H9 (cell line): ENCODE measurements around the gene SH3GL3. TPM values are rescaled to one million over a fixed set of nuclear protein-coding genes. Genes with fewer than 3 reads are reported as not detected.

ENCODE experiments used
- DNase-seq: peaks from one replicate; pipeline ENCODE4 v3.0.0-alpha.2; 2017
- H2AFZ ChIP-seq: one replicate; pipeline ENCODE4 v1.6.1; 2013; ENCODE audit warnings: mild to moderate bottlenecking, low read length, control low read depth, moderate library complexity
- H2AK5ac ChIP-seq: 2 replicates; pipeline ENCODE4 v1.6.1; 2013; ENCODE audit warnings: low read length, control low read depth, mixed read lengths; ENCODE audit not compliant: insufficient read length
- H2BK120ac ChIP-seq: one replicate; pipeline ENCODE4 v1.6.1; 2013; ENCODE audit warnings: low read depth, mild to moderate bottlenecking, low read length, control low read depth, inconsistent platforms; ENCODE audit not compliant: poor library complexity, severe bottlenecking
- H2BK12ac ChIP-seq: 2 replicates; pipeline ENCODE4 v1.6.1; 2013; ENCODE audit warnings: low read length, control low read depth, mixed read lengths, low read depth; ENCODE audit not compliant: insufficient read length
- H2BK15ac ChIP-seq: 2 replicates; pipeline ENCODE4 v1.6.1; 2013; ENCODE audit warnings: low read depth, low read length, control low read depth
- H2BK20ac ChIP-seq: one replicate; pipeline ENCODE4 v1.6.1; 2013; ENCODE audit warnings: low read depth, mild to moderate bottlenecking, low read length, control low read depth, inconsistent platforms; ENCODE audit not compliant: poor library complexity, severe bottlenecking
- H2BK5ac ChIP-seq: 2 replicates; pipeline ENCODE4 v1.6.1; 2013; ENCODE audit warnings: low read length, control low read depth, mixed read lengths; ENCODE audit not compliant: insufficient read length
- H3K14ac ChIP-seq: 2 replicates; pipeline ENCODE4 v1.6.1; 2013; ENCODE audit warnings: low read length, control low read depth; ENCODE audit not compliant: insufficient read depth
- H3K18ac ChIP-seq: 2 replicates; pipeline ENCODE4 v1.6.1; 2013; ENCODE audit warnings: low read depth, mild to moderate bottlenecking, mixed read lengths, low read length, control low read depth; ENCODE audit not compliant: insufficient read length
- H3K23ac ChIP-seq: 2 replicates; pipeline ENCODE4 v1.6.1; 2013; ENCODE audit warnings: low read length, control low read depth, mixed read lengths, low read depth; ENCODE audit not compliant: insufficient read length
- H3K23me2 ChIP-seq: 2 replicates; pipeline ENCODE4 v1.6.1; 2013; ENCODE audit warnings: low read depth, mild to moderate bottlenecking, mixed read lengths, low read length, control low read depth; ENCODE audit not compliant: insufficient read length, poor library complexity, severe bottlenecking
- H3K27ac ChIP-seq: 2 replicates; pipeline ENCODE4 v1.5.1; 2013; ENCODE audit warnings: low read length, control low read depth, mixed read lengths, low read depth; ENCODE audit not compliant: insufficient read length
- H3K27me3 ChIP-seq: 2 replicates; pipeline ENCODE4 v1.6.1; 2013; ENCODE audit warnings: low read length, control low read depth, inconsistent platforms; ENCODE audit not compliant: insufficient read depth
- H3K4ac ChIP-seq: 2 replicates; pipeline ENCODE4 v1.6.1; 2013; ENCODE audit warnings: low read depth, mild to moderate bottlenecking, control low read depth, inconsistent platforms, low read length, moderate library complexity
- H3K4me1 ChIP-seq: 2 replicates; pipeline ENCODE4 v1.6.1; 2013; ENCODE audit warnings: low read length, control low read depth, inconsistent platforms; ENCODE audit not compliant: insufficient read depth
- H3K4me2 ChIP-seq: 2 replicates; pipeline ENCODE4 v1.6.1; 2013; ENCODE audit warnings: low read length, control low read depth, mixed read lengths; ENCODE audit not compliant: insufficient read length, insufficient read depth
- H3K56ac ChIP-seq: 2 replicates; pipeline ENCODE4 v1.6.1; 2013; ENCODE audit warnings: low read depth, mild to moderate bottlenecking, mixed read lengths, low read length, control low read depth; ENCODE audit not compliant: insufficient read length
- H3K79me1 ChIP-seq: 2 replicates; pipeline ENCODE4 v1.6.1; 2013; ENCODE audit warnings: low read depth, mild to moderate bottlenecking, moderate library complexity, low read length, control low read depth, inconsistent platforms; ENCODE audit not compliant: insufficient read depth, poor library complexity, severe bottlenecking
- H3K79me2 ChIP-seq: 2 replicates; pipeline ENCODE4 v1.6.1; 2013; ENCODE audit warnings: low read length, control low read depth, inconsistent platforms; ENCODE audit not compliant: insufficient read depth
- H3K9ac ChIP-seq: 2 replicates; pipeline ENCODE4 v1.6.1; 2013; ENCODE audit warnings: low read length, control low read depth, mixed read lengths; ENCODE audit not compliant: insufficient read length; ENCODE audit errors: extremely low read depth
- H3K9me3 ChIP-seq: one replicate; pipeline ENCODE4 v1.6.1; 2013; ENCODE audit warnings: low read depth, low read length, inconsistent platforms; ENCODE audit not compliant: control insufficient read depth
- H3T11ph ChIP-seq: one replicate; pipeline ENCODE4 v1.6.1; 2013; ENCODE audit warnings: mild to moderate bottlenecking, low read length, control low read depth, inconsistent platforms
- H4K20me1 ChIP-seq: one replicate; pipeline ENCODE4 v1.6.1; 2013; ENCODE audit not compliant: control insufficient read depth, insufficient read length, insufficient read depth
- H4K5ac ChIP-seq: 2 replicates; pipeline ENCODE4 v1.6.1; 2013; ENCODE audit warnings: low read depth, mild to moderate bottlenecking, mixed read lengths, low read length, control low read depth; ENCODE audit not compliant: insufficient read length
- H4K8ac ChIP-seq: replicated peaks from 2 replicates; pipeline ENCODE4 v1.6.1; 2013; ENCODE audit warnings: low read length, control low read depth, mixed read lengths, low read depth; ENCODE audit not compliant: insufficient read length
- H4K91ac ChIP-seq: 2 replicates; pipeline ENCODE4 v1.6.1; 2013; ENCODE audit warnings: low read depth, mild to moderate bottlenecking, moderate library complexity, mixed read lengths, low read length, control low read depth; ENCODE audit not compliant: insufficient read length
- H3K27ac Mint-ChIP-seq, 3 experiments: 2 replicates in 2 of 3; 3 replicates in 1 of 3; pipeline ENCODE4 v1.8.0; 2020 to 2021; ENCODE audit warnings: mixed read lengths in 3 of 3, mild to moderate bottlenecking in 1 of 3, moderate library complexity in 1 of 3
- H3K27me3 Mint-ChIP-seq: 2 replicates; pipeline ENCODE4 v1.8.0; 2021; ENCODE audit warnings: low read depth, mild to moderate bottlenecking, moderate library complexity, mixed read lengths
- H3K36me3 Mint-ChIP-seq, 3 experiments: 2 replicates in 2 of 3; 3 replicates in 1 of 3; pipeline ENCODE4 v1.8.0; 2020 to 2021; ENCODE audit warnings: low read depth in 3 of 3, mixed read lengths in 3 of 3; ENCODE audit not compliant: insufficient read depth in 1 of 3
- H3K4me1 Mint-ChIP-seq, 2 experiments: 2 replicates each; pipeline ENCODE4 v1.8.0; 2020; ENCODE audit warnings: mixed read lengths in 2 of 2
- H3K4me3 Mint-ChIP-seq, 2 experiments: 2 replicates in 1 of 2; 3 replicates in 1 of 2; pipeline ENCODE4 v1.8.0; 2020 to 2021; ENCODE audit warnings: mild to moderate bottlenecking in 2 of 2, mixed read lengths in 2 of 2, moderate library complexity in 1 of 2
- H3K9me3 Mint-ChIP-seq, 2 experiments: 2 replicates in 1 of 2; 3 replicates in 1 of 2; pipeline ENCODE4 v1.8.0; 2020; ENCODE audit warnings: mild to moderate bottlenecking in 2 of 2, mixed read lengths in 2 of 2, moderate library complexity in 1 of 2
- CTCF ChIP-seq: fragments of 200-600 bp; sonication (generic); conservative IDR thresholded peaks from 3 replicates; pipeline ENCODE4 v1.8.0; 2021; ENCODE audit warnings: antibody characterized with exemption, mild to moderate bottlenecking
- WGBS: extraction: QIAGEN DNeasy Blood & Tissue Kit; methylation state at CpG from one replicate; pipeline ENCODE4 v1.1.7; 2013; ENCODE audit warnings: missing lambda C conversion rate, low lambda C conversion rate, mixed read lengths; ENCODE audit not compliant: insufficient read length; ENCODE audit errors: extremely low coverage; 5-methylcytosine and 5-hydroxymethylcytosine counted together
- total RNA-seq: library from RNA; stranded (reverse); gene quantifications from 2 replicates; pipeline ENCODE4 v1.2.1, GENCODE V29; 2021

The SH3GL3 gene
- total RNA-seq, 1 experiment from 2014 or later: 11.2 TPM

- Histone ChIP-seq H3K4ac (no peak overlapping the region), H4K8ac (no peak overlapping the region), H3K9ac (no peak overlapping the region), H3K79me2 (no peaks in the 10 kb centered on the region), H2BK15ac (no peak overlapping the region), H3K79me1 (no peaks in the 10 kb centered on the region), H2AFZ (no peak overlapping the region), H3K9me3 (no peaks in the 10 kb centered on the region), H3K27ac (no peak overlapping the region), H3K56ac (no peak overlapping the region), H3K23ac (no peak overlapping the region), H2BK120ac (no peak overlapping the region), H3K4me2 (no peak overlapping the region), H2BK20ac (no peak overlapping the region), H4K91ac (no peak overlapping the region), H3T11ph (no peak overlapping the region), H4K5ac (no peak overlapping the region), H2BK12ac (no peak overlapping the region), H3K23me2 (no peaks in the 10 kb centered on the region), H3K18ac (no peak overlapping the region), H4K20me1 (no peaks in the 10 kb centered on the region), H2AK5ac (no peak overlapping the region), H3K27me3 (no peaks in the 10 kb centered on the region), H3K4me1 (no peaks in the 10 kb centered on the region), H3K14ac (no peak overlapping the region), H2BK5ac (no peak overlapping the region)
- H3K4me1 Mint-ChIP-seq: peaks cover 0 to 11% of the 10 kb centered on the region in 2 experiments; a peak in 3 of 4 replicates
- H3K4me3 Mint-ChIP-seq: no peak overlapping the region
- no peaks in the 10 kb centered on the region; the same call in 1 of the 2 replicates for H3K27me3 Mint-ChIP-seq
- peaks cover 8 to 9% of the 10 kb centered on the region in 2 experiments; a peak in 3 of 5 replicates for H3K9me3 Mint-ChIP-seq
- H3K36me3 Mint-ChIP-seq: peaks cover 0 to 8% (median 0%) of the 10 kb centered on the region in 3 experiments; a peak in 1 of 7 replicates
- DNase-seq: no peak
- TF ChIP-seq CTCF: no peak
- no CpG with 5 or more reads among the region's 3 CpGs for WGBS
- H3K27ac Mint-ChIP-seq: no peak overlapping the region
These were observed 16.7 kb upstream of the SH3GL3 start for GRCh38 chr15:83430441-83430840.
